Spleen (tissue), 11 donors: Measurements from ENCODE around the gene SOX13. TPM values are rescaled to one million over a fixed set of nuclear protein-coding genes. Genes with fewer than 3 reads are reported as not detected.

Experiments
- DNase-seq: peaks from one replicate; pipeline ENCODE4 v3.0.0-alpha.2; 2020
- H3K27ac ChIP-seq, 8 donors: fragments of 200-600 bp; sonication (generic) in 7 of 8; 1 replicate in 4 of 8; 2 replicates in 4 of 8; pipeline versions ENCODE4 v1.5.0 to v1.8.0; 2016 to 2021; ENCODE audit warnings: inconsistent platforms in 4 of 8, mild to moderate bottlenecking in 4 of 8, moderate library complexity in 1 of 8
- H3K27me3 ChIP-seq, 7 donors: fragments of 200-600 bp; sonication (generic) in 6 of 7; replicated peaks in 1 of 7; 1 replicate in 4 of 7; 2 replicates in 3 of 7; pipeline versions ENCODE4 v1.5.0 to v1.8.0; 2016 to 2021; ENCODE audit warnings: inconsistent platforms in 3 of 7, mild to moderate bottlenecking in 1 of 7
- H3K36me3 ChIP-seq, 6 donors: fragments of 200-600 bp; sonication (generic) in 5 of 6; 1 replicate in 4 of 6; 2 replicates in 2 of 6; pipeline versions ENCODE4 v1.5.0 to v1.8.0; 2016 to 2021; ENCODE audit warnings: inconsistent platforms in 2 of 6
- H3K4me1 ChIP-seq, 6 donors: fragments of 200-600 bp; sonication (generic) in 5 of 6; 1 replicate in 3 of 6; 2 replicates in 3 of 6; pipeline versions ENCODE4 v1.5.0 to v1.8.0; 2016 to 2021; ENCODE audit warnings: inconsistent platforms in 3 of 6
- H3K4me3 ChIP-seq, 8 donors: fragments of 200-600 bp; sonication (generic) in 7 of 8; 1 replicate in 4 of 8; 2 replicates in 4 of 8; pipeline versions ENCODE4 v1.5.0 to v1.8.0; 2016 to 2021; ENCODE audit warnings: inconsistent platforms in 4 of 8, mild to moderate bottlenecking in 4 of 8, moderate library complexity in 2 of 8
- H3K9me3 ChIP-seq, 8 donors: fragments of 200-600 bp; sonication (generic) in 7 of 8; 1 replicate in 4 of 8; 2 replicates in 4 of 8; pipeline versions ENCODE4 v1.5.0 to v1.8.0; 2016 to 2021; ENCODE audit warnings: inconsistent platforms in 4 of 8
- CTCF ChIP-seq, 11 experiments: fragments of 200-600 bp in 7 of 11; fragments of 450-650 bp in 4 of 11; sonication (generic) in 4 of 11; IDR thresholded peaks in 8 of 11; conservative IDR thresholded peaks in 3 of 11; 1 replicate in 7 of 11; 2 replicates in 4 of 11; pipeline versions ENCODE4 v1.4.0 to v1.8.0; 2016 to 2021; ENCODE audit warnings: antibody characterized with exemption in 11 of 11, inconsistent platforms in 4 of 11, mild to moderate bottlenecking in 1 of 11
- POLR2A ChIP-seq, 3 donors: fragments of 450-650 bp; IDR thresholded peaks; one replicate each; pipeline ENCODE4 v1.5.1; 2017; ENCODE audit warnings: antibody characterized with exemption in 3 of 3, mild to moderate bottlenecking in 1 of 3
- POLR2AphosphoS5 ChIP-seq, 3 donors: sonication (generic); formaldehyde crosslinking; IDR thresholded peaks; one replicate each; pipeline ENCODE4 v1.5.1; 2017; ENCODE audit warnings: antibody characterized with exemption in 3 of 3
- WGBS, 5 donors: extraction: QIAGEN DNeasy Blood & Tissue Kit in 3 of 5; methylation state at CpG; one replicate each; pipeline versions ENCODE4 v1.1.5 to v1.1.7; 2013 to 2018; 5-methylcytosine and 5-hydroxymethylcytosine counted together
- intact Hi-C: fragments of 100-400 bp; cut with DNase I; formaldehyde crosslinking; loops from one replicate; pipeline ENCODE4 v1.15.0; 2023; ENCODE audit warnings: low total_unique reads
- polyA plus RNA-seq, 3 donors: library from polyadenylated mRNA; stranded (reverse); fragments of 200-250 nt; gene quantifications; one replicate each; pipeline ENCODE4 v1.2.1, GENCODE V29; 2013
- total RNA-seq, 7 donors: library from RNA; depleted of rRNA in 3 of 7; stranded (reverse); fragments of >200 nt in 3 of 7; fragmentation: NEBNext Ultra II Directional in 4 of 7; extraction: Animal tissue kit (Norgen Biotek cat#: 25700) in 4 of 7; gene quantifications; one replicate each; pipeline versions ENCODE4 v1.1.0 to v1.2.1, GENCODE V29; 2016 to 2021
- donor health status: healthy with polysubstance abuse.
- donor health status: DM: no; HTN: no; CAD: no; lungs with moderate emphysema.
- donor health status: DM: no; HTN: no; CAD: no.
- donor health status: Bipolar disorder and iron deficiency.
- donor health status: healthy.
- donor health status: DM: no; HTN: no; CAD: no.
- donor health status: DM: yes; HTN: yes; CAD: no.

SOX13 gene
- total and polyA plus RNA-seq, 10 donors: 2.0 to 28.7 (median 18.0) TPM

GRCh38 chr1:204172404-204173029 is 99.6 kb downstream of the SOX13 start:
- Histone ChIP-seq H3K27me3 (peaks cover 0 to 15% (median 0%) of the 10 kb centered on the region in 7 donors), H3K4me1 (no peaks in the 10 kb centered on the region), H3K36me3 (no peaks in the 10 kb centered on the region), H3K4me3 (no peak overlapping the region), H3K9me3 (peaks cover 4 to 53% (median 41%) of the 10 kb centered on the region in 8 donors), H3K27ac (no peak overlapping the region)
- TF ChIP-seq CTCF (IDR thresholded peaks at IDR 0.05 in 8 of 11, conservative IDR thresholded peaks at IDR 0.05 in 3 of 11): no peak
- no peak for TF ChIP-seq POLR2AphosphoS5 (IDR thresholded peaks at IDR 0.05)
- 86 to 95% (median 92%) methylated on average over 2 of the region's 2 CpGs for WGBS, 5 donors
- DNase-seq: no peak
- intact Hi-C loops: no loop called here

- TF ChIP-seq POLR2AphosphoS5 (IDR thresholded peaks at IDR 0.05) (no peak), CTCF (IDR thresholded peaks at IDR 0.05 in 8 of 11, conservative IDR thresholded peaks at IDR 0.05 in 3 of 11) (no peak), POLR2A (IDR thresholded peaks at IDR 0.05) (no peak)
- Histone ChIP-seq H3K27me3 (peaks cover 0 to 28% (median 0%) of the 10 kb centered on the region in 7 donors), H3K4me3 (no peak overlapping the region), H3K9me3 (peaks cover 4 to 28% (median 21%) of the 10 kb centered on the region in 8 donors), H3K36me3 (no peaks in the 10 kb centered on the region), H3K4me1 (no peaks in the 10 kb centered on the region), H3K27ac (no peak overlapping the region)
- intact Hi-C loops: no loop called here
- no peak for DNase-seq
- 65 to 82% (median 77%) methylated on average over 3 of the region's 3 CpGs for WGBS, 5 donors
These were observed 102.0 kb downstream of the SOX13 start for GRCh38 chr1:204174958-204175357.

- peaks cover 0 to 28% (median 0%) of the 10 kb centered on the region in 7 donors for H3K27me3 ChIP-seq
- peak; percentile 1 for DNase-seq
- no peak for TF ChIP-seq CTCF (IDR thresholded peaks at IDR 0.05 in 8 of 11, conservative IDR thresholded peaks at IDR 0.05 in 3 of 11)
- no peak for TF ChIP-seq POLR2A (IDR thresholded peaks at IDR 0.05)
- TF ChIP-seq POLR2AphosphoS5 (IDR thresholded peaks at IDR 0.05): no peak
- no peak overlapping the region for H3K27ac ChIP-seq
- H3K36me3 ChIP-seq: no peaks in the 10 kb centered on the region
- 84 to 91% (median 90%) methylated on average over 5 of the region's 5 CpGs for WGBS, 5 donors
- H3K4me3 ChIP-seq: no peak overlapping the region
- intact Hi-C loops: no loop called here
- peaks cover 0 to 18% (median 10%) of the 10 kb centered on the region in 8 donors for H3K9me3 ChIP-seq
- H3K4me1 ChIP-seq: no peaks in the 10 kb centered on the region
These were observed 103.1 kb downstream of the SOX13 start for GRCh38 chr1:204176049-204176448.

- Histone ChIP-seq H3K9me3 (peaks cover 0 to 9% (median 1%) of the 10 kb centered on the region in 8 donors), H3K4me1 (no peaks in the 10 kb centered on the region), H3K4me3 (no peak overlapping the region), H3K36me3 (no peaks in the 10 kb centered on the region), H3K27ac (no peak overlapping the region), H3K27me3 (peaks cover 0 to 28% (median 0%) of the 10 kb centered on the region in 7 donors)
- no peak for DNase-seq
- no peak for TF ChIP-seq CTCF (IDR thresholded peaks at IDR 0.05 in 8 of 11, conservative IDR thresholded peaks at IDR 0.05 in 3 of 11)
- TF ChIP-seq POLR2A (IDR thresholded peaks at IDR 0.05): no peak
- no peak for TF ChIP-seq POLR2AphosphoS5 (IDR thresholded peaks at IDR 0.05)
- intact Hi-C loops: no loop called here
- 26 to 29% (median 28%) methylated on average over 4 of the region's 4 CpGs for WGBS, 5 donors
These were observed 104.2 kb downstream of the SOX13 start for GRCh38 chr1:204177133-204177532.

Other genes with a start within 250 kb of the SOX13 start
- 10 to 100 TPM; 30.1 to 76.9 (median 61.7) TPM for gene SNRPE, start 211.5 kb upstream of the SOX13 start, total RNA-seq
- 100 to 1,000 TPM; 113 to 150 (median 122) TPM for gene SNRPE, start 211.5 kb upstream of the SOX13 start, polyA plus RNA-seq
- gene ETNK2, start 78.9 kb downstream of the SOX13 start, total RNA-seq: 10 to 100 TPM in 2 of 7 donors, 1 to 10 TPM in 5; 4.4 to 20.8 (median 8.6) TPM
- 1 to 10 TPM; 1.9 to 3.8 (median 2.5) TPM for gene ETNK2, start 78.9 kb downstream of the SOX13 start, polyA plus RNA-seq
- under 1 TPM in 1 of 7 donors, not detected in 6; 0.25 TPM for gene REN, start 93.2 kb downstream of the SOX13 start, total RNA-seq
- under 1 TPM in 1 of 3 donors, not detected in 2; 0.12 TPM for gene REN, start 93.2 kb downstream of the SOX13 start, polyA plus RNA-seq
- gene KISS1, start 123.4 kb downstream of the SOX13 start, total RNA-seq: not detected
- gene KISS1, start 123.4 kb downstream of the SOX13 start, polyA plus RNA-seq: not detected
- gene GOLT1A, start 140.9 kb downstream of the SOX13 start, total RNA-seq: not detected
- under 1 TPM in 2 of 3 donors, not detected in 1; 0.13 to 0.24 TPM for gene GOLT1A, start 140.9 kb downstream of the SOX13 start, polyA plus RNA-seq